ENCODE results near the gene PCDHAC2.

GRCh38 chr5:140934964-140935606, 31.2 kb upstream of the PCDHAC2 start:
- TF ChIP-seq CTCF (IDR thresholded peaks at IDR 0.05; ENCODE audit: borderline replicate concordance, extremely low read depth, low read length, poor library complexity, severe bottlenecking): no peak
- no peak for TF ChIP-seq EZH2 (IDR thresholded peaks at IDR 0.05; ENCODE audit: borderline replicate concordance, low read depth, low read length, severe bottlenecking)
